ENCODE results near the gene RIC8B. TPM values are rescaled to one million over a fixed set of nuclear protein-coding genes. Genes with fewer than 3 reads are reported as not detected.

Gene RIC8B
- total RNA-seq, 2 donors from 2014 or later = 15.6 to 22.1 TPM

DNA sequence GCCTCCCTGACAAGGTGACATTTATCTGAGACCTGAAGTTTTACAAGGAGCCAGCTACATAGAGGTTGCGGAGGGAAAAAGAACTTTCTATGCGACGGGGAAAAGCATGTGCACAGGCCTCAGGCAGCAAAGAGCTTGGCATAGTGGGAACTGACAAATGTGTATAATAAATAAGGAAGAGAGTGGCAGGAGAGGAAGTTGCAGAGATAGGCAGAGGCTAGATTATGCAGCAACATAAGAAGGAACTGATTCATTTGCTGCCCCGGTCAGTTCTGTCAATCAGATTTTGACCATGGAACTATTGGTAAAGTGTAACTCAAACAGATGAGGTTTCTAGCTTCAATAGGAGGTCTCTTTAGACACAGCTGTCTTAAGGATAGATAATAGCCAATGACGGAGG, 33.7 kb upstream of the RIC8B start:
- ATAC-seq (no peak), DNase-seq (no peak)
- H3K4me3 ChIP-seq = no peak overlapping the region
- 65% methylated on average over 5 of the region's 5 CpGs for whole genome bisulfite sequencing, 2 donors
- no peaks in the 10 kb centered on the region for H3K9me3 ChIP-seq
- no peaks in the 10 kb centered on the region for H3K36me3 ChIP-seq (replicated peaks in 1 of 2; ENCODE audit: insufficient read depth in 1 of 2, low read depth in 2 of 2)
- TF ChIP-seq POLR2A (IDR thresholded peaks at IDR 0.05) = no peak
- TF ChIP-seq, protein P1, sequence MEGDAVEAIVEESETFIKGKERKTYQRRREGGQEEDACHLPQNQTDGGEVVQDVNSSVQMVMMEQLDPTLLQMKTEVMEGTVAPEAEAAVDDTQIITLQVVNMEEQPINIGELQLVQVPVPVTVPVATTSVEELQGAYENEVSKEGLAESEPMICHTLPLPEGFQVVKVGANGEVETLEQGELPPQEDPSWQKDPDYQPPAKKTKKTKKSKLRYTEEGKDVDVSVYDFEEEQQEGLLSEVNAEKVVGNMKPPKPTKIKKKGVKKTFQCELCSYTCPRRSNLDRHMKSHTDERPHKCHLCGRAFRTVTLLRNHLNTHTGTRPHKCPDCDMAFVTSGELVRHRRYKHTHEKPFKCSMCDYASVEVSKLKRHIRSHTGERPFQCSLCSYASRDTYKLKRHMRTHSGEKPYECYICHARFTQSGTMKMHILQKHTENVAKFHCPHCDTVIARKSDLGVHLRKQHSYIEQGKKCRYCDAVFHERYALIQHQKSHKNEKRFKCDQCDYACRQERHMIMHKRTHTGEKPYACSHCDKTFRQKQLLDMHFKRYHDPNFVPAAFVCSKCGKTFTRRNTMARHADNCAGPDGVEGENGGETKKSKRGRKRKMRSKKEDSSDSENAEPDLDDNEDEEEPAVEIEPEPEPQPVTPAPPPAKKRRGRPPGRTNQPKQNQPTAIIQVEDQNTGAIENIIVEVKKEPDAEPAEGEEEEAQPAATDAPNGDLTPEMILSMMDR (IDR thresholded peaks at IDR 0.05) = no peak
- no peaks in the 10 kb centered on the region for H3K27me3 ChIP-seq
- intact Hi-C loops (cut with DNase I) = no loop called here
- H3K4me1 ChIP-seq = peaks cover 17% of the 10 kb centered on the region
- no peak overlapping the region for H3K27ac ChIP-seq

DNA sequence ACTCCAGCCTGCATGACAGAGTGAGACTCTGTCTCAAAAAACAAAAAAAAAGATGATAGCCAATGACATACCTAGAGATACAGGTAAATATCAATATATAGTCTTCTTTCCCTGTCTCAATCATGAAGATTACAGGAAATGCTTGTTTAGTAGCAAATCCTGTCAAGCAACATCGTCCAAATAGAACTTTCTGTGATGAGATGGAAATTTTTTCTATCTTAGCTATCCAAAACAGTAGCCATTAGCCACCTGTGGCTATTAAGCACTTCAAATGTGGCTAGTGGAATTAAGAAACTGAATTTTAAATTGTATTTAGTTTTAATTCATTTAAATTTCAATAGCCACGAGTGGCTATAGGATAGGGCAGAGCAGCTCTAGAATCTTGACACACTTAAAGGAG, 33.2 kb upstream of the RIC8B start:
- intact Hi-C loops (cut with DNase I) = no loop called here
- no peak for TF ChIP-seq POLR2A (IDR thresholded peaks at IDR 0.05)
- TF ChIP-seq, protein P1 (IDR thresholded peaks at IDR 0.05) = no peak
- Histone ChIP-seq H3K4me3 (no peak overlapping the region), H3K9me3 (no peaks in the 10 kb centered on the region), H3K27me3 (no peaks in the 10 kb centered on the region), H3K4me1 (peaks cover 17% of the 10 kb centered on the region), H3K27ac (no peak overlapping the region), H3K36me3 (replicated peaks in 1 of 2; ENCODE audit: insufficient read depth in 1 of 2, low read depth in 2 of 2) (no peaks in the 10 kb centered on the region)
- no peak for ATAC-seq
- 67 to 70% methylated on average over 2 of the region's 2 CpGs for WGBS, 2 donors
- DNase-seq = no peak

DNA sequence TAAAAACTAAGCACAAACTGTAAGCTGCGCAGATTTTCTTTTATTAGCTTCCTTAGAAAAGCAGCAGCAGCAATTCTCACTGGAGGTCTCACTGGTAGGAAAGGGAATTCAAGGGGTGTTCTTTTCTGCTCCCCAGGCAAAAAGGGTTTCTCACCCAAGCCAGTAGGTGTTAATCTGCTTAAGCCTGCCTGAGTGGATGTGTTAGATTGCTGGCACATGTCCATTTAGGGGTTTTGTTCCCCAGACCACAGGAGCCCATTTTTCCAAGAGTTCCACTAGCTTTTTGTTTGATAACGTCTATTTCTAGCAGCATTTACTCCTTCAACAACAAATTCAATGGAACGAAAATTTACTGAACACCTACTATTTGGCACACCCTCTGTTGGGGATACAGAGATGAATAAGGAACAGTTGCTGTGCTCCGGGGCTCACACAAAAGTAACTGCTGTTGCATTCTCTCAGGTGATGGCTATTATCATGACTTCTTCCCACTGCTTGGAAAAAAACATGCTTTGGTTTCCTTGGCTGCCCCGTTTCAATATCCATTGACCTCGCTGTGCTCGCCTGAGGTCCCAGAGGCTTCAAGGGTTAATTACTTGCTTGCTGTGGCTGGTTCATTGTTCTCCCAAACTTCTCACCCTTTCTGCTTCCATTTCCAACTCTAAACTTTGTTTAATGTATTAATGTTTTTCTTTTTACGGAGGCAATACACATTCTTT, 31.1 kb upstream of the RIC8B start:
- H3K27ac ChIP-seq = no peak overlapping the region
- 50 to 55% methylated on average over 8 of the region's 8 CpGs for WGBS, 2 donors
- ATAC-seq = no peak

DNA sequence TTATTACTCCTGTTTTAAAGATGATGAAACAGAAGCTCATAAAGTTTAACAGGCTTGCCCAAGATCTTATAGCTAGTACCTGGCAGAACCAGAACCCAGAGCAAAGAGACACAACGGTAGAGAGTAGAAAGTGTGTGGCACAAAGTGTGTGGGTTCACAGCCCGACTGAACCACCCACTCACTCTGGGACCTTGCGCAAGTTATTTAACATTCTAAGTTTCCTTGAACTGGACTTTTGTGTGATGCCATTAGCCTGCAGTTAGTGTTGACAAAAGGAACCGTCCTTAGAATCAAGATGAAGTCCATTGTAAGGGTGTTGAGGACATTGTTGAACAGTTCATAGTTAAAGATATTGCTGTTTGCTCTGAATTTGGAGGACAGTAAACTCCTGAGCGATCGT, 29.9 kb upstream of the RIC8B start:
- Histone ChIP-seq H3K9me3 (no peaks in the 10 kb centered on the region), H3K36me3 (replicated peaks in 1 of 2; ENCODE audit: insufficient read depth in 1 of 2, low read depth in 2 of 2) (no peaks in the 10 kb centered on the region), H3K4me1 (peaks cover 11% of the 10 kb centered on the region), H3K27ac (no peak overlapping the region), H3K4me3 (no peak overlapping the region), H3K27me3 (no peaks in the 10 kb centered on the region)
- intact Hi-C loops (cut with DNase I) = no loop called here
- TF ChIP-seq, protein P1 (IDR thresholded peaks at IDR 0.05) = no peak
- no peak for TF ChIP-seq POLR2A (IDR thresholded peaks at IDR 0.05)
- ATAC-seq = no peak
- DNase-seq = no peak
- 68 to 69% methylated on average over 6 of the region's 6 CpGs for WGBS, 2 donors

More for the DNA sequence above, 31.1 kb upstream of the RIC8B start:
- no peaks in the 10 kb centered on the region for H3K9me3 ChIP-seq
- no peak for TF ChIP-seq POLR2A (IDR thresholded peaks at IDR 0.05)
- TF ChIP-seq, protein P1 (IDR thresholded peaks at IDR 0.05) = no peak
- no peak overlapping the region for H3K4me3 ChIP-seq
- intact Hi-C loops (cut with DNase I) = no loop called here
- H3K4me1 ChIP-seq = peaks cover 17% of the 10 kb centered on the region
- no peaks in the 10 kb centered on the region for H3K27me3 ChIP-seq
- DNase-seq = no peak
- H3K36me3 ChIP-seq (replicated peaks in 1 of 2; ENCODE audit: insufficient read depth in 1 of 2, low read depth in 2 of 2) = no peaks in the 10 kb centered on the region

DNA sequence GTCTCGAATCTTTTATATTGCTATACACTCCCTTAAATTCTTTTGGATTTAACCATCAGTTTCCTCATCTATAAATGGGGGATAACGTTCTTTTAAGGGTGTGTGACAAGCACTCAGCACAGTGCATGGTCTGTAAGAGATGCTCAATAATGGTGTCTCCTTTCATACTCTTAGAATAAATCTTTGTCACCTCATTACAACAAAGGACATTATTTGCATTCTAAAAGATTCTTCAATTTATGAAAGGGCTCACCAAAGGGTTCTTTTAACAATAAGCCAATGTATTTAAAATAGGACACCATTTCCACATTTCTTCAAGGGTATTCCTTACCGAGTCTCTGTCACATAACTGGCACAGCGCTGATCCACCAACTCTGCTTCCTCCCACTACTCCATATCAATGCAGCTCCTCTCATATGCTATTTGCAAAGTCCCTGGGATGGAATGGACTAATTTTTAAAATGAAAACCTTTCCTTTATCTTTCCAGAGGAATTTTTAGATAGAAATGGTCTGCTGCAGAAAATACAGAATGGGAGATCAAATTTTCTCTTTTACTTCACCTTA, 29.2 kb upstream of the RIC8B start:
- TF ChIP-seq, protein P1 (IDR thresholded peaks at IDR 0.05) = no peak
- no peak for TF ChIP-seq POLR2A (IDR thresholded peaks at IDR 0.05)
- H3K27me3 ChIP-seq = no peaks in the 10 kb centered on the region
- H3K27ac ChIP-seq = no peak overlapping the region
- DNase-seq (no peak), ATAC-seq (no peak)
- H3K9me3 ChIP-seq = no peaks in the 10 kb centered on the region
- intact Hi-C loops (cut with DNase I) = no loop called here
- peaks cover 5% of the 10 kb centered on the region for H3K4me1 ChIP-seq
- no peaks in the 10 kb centered on the region for H3K36me3 ChIP-seq (replicated peaks in 1 of 2; ENCODE audit: insufficient read depth in 1 of 2, low read depth in 2 of 2)
- WGBS, 2 donors = 69 to 76% methylated on average over 4 of the region's 4 CpGs
- H3K4me3 ChIP-seq = no peak overlapping the region
